ENCODE results near the gene ANO2.

DNA sequence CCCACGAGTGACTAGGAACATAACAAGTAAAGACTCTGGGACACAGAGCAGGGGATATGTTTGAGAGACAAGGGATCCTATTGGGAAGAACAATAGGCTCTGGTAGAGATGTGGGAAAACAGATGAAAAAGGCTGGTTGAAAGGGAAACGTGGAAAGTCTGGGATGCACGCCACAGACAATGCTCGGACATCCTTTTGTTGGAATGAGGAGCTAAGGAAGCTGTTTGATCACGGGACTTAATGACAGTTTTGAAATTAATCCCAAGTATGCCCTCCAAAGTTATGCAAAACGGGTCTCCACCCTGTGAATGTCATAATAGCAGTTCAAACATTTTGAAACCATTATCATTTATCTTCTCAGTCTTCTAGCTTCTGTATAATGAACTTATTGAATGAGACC is 31.7 kb upstream of the ANO2 start:
- no peak for TF ChIP-seq YY1 (IDR thresholded peaks at IDR 0.05; ENCODE audit: insufficient read depth, insufficient read length)
- no peak for TF ChIP-seq ZNF274 (IDR thresholded peaks at IDR 0.05; ENCODE audit: low read depth, low read length)
